Neuron (in vitro differentiated cells): ENCODE results near the gene ITGAE.

Experiments used
- H2AFZ ChIP-seq: one replicate; pipeline ENCODE4 v1.6.1; 2013; ENCODE audit warnings: low read depth, mild to moderate bottlenecking, inconsistent platforms, low read length, moderate library complexity
- H3K27me3 ChIP-seq: one replicate; pipeline ENCODE4 v1.6.1; 2013; ENCODE audit warnings: low read length; ENCODE audit not compliant: insufficient read depth
- H3K36me3 ChIP-seq: one replicate; pipeline ENCODE4 v1.6.1; 2013; ENCODE audit warnings: low read length; ENCODE audit not compliant: insufficient read depth
- H3K4me1 ChIP-seq: one replicate; pipeline ENCODE4 v1.6.1; 2013; ENCODE audit warnings: low read length; ENCODE audit not compliant: insufficient read depth
- H3K4me3 ChIP-seq: 2 replicates; pipeline ENCODE4 v1.5.1; 2013; ENCODE audit warnings: mild to moderate bottlenecking, low read length, moderate library complexity
- H3K9me3 ChIP-seq: one replicate; pipeline ENCODE4 v1.6.1; 2013; ENCODE audit warnings: low read length

The ITGAE gene

DNA sequence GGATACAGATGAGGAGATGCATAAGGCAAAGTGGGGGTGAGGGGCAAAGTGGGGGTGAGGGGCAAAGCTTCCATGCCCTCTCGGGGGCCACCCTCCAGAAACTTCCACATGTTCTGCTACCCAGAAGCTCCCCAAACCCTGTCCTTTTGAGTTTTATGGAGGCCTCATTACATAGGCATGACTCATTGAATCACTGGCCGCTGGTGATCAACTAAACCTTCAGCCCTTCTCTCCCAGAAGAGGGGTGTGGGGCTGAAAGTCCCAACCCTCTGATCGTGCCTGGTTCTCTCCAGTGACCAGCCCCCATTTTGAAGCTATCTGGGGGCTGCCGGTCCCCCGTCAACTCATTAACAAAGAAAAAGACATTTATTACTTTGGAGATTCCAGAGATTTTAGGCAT lies 27.5 kb downstream of the ITGAE start:
- Histone ChIP-seq H3K36me3 (no peaks in the 10 kb centered on the region), H3K4me1 (peaks cover 15% of the 10 kb centered on the region), H3K27me3 (peaks cover 3% of the 10 kb centered on the region), H2AFZ (no peak overlapping the region), H3K9me3 (no peaks in the 10 kb centered on the region), H3K4me3 (no peak overlapping the region)

GRCh38 chr17:3772764-3773163 lies 28.2 kb downstream of the ITGAE start:
- Histone ChIP-seq H3K4me1 (peaks cover 15% of the 10 kb centered on the region), H3K4me3 (no peak overlapping the region), H3K36me3 (no peaks in the 10 kb centered on the region), H3K9me3 (no peaks in the 10 kb centered on the region), H3K27me3 (peaks cover 7% of the 10 kb centered on the region), H2AFZ (no peak overlapping the region)

GRCh38 chr17:3771140-3771539 lies 29.8 kb downstream of the ITGAE start:
- Histone ChIP-seq H3K36me3 (no peaks in the 10 kb centered on the region), H3K4me3 (no peak overlapping the region), H3K4me1 (peaks cover 15% of the 10 kb centered on the region), H3K9me3 (no peaks in the 10 kb centered on the region), H2AFZ (peak overlapping the region; percentile 75), H3K27me3 (peaks cover 7% of the 10 kb centered on the region)

DNA sequence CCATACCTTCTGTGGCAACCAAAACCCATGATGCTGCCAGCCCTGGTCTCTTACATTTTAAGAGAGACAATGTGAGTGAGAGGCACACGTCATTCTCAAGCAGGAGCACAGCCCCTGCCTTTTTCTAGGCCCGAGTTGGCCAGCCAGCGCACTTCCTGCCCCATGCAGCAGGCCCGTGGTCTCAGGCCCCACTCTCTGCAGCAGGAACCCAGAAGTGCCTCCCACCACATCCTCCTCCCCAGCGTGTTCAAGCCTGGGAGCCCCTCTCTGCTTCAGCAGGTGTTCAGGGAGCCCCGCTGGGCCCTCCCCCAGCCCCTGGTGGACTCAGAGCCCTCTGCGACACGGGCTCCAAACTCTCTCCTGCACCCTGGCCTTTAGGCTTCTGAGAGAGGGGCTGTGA lies 30.5 kb downstream of the ITGAE start:
- Histone ChIP-seq H3K4me3 (no peak overlapping the region), H3K36me3 (no peaks in the 10 kb centered on the region), H2AFZ (peak overlapping the region; percentile 75), H3K27me3 (peaks cover 7% of the 10 kb centered on the region), H3K4me1 (peaks cover 15% of the 10 kb centered on the region), H3K9me3 (no peaks in the 10 kb centered on the region)

DNA sequence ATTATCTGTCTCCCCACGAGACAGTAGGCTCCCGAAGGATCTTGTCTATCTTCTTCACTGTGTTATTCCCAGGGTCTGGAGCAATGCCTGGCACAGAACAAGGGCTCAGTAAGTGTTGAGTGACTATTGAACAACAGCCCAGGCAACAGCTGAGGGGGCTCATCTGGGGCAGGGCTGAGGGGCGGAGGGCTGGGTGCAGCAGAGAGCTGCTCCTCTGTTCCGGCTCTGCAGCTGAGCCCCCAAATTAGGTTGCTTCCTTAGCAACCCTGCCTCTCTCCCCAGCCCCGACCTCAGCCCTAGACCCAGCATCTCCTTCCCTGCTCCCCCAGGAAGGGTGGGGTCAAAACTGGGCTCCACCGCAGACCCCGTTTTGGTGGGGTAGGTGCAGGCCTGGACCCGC lies 32.2 kb downstream of the ITGAE start:
- Histone ChIP-seq H3K4me3 (no peak overlapping the region), H3K9me3 (no peaks in the 10 kb centered on the region), H3K4me1 (peaks cover 15% of the 10 kb centered on the region), H3K27me3 (peaks cover 7% of the 10 kb centered on the region), H2AFZ (no peak overlapping the region), H3K36me3 (no peaks in the 10 kb centered on the region)

DNA sequence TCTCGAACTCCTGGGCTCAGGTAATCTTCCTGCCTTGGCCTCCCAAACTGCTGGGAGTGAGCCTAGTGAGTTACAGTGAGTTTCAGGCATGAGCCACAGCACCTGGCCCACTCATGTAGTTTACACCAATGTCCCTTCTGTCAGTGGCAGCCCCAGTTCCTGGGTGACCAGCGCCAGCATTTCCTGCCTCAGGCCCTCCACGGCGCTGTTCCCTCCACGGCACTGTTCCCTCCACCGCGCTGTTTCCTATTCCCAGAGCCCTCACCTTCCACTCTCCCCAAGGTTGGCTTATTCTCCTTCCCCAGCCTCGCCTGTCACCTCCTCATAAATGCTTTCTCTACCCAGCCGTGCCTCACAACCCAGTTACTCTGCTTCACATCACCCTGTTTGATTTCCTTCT lies 32.6 kb downstream of the ITGAE start:
- peaks cover 7% of the 10 kb centered on the region for H3K27me3 ChIP-seq
- H3K4me3 ChIP-seq = no peak overlapping the region
- no peaks in the 10 kb centered on the region for H3K9me3 ChIP-seq

GRCh38 chr17:3766779-3767178 lies 34.2 kb downstream of the ITGAE start:
- Histone ChIP-seq H3K4me3 (no peak overlapping the region), H3K9me3 (no peaks in the 10 kb centered on the region), H3K36me3 (no peaks in the 10 kb centered on the region), H3K4me1 (peaks cover 13% of the 10 kb centered on the region), H3K27me3 (peaks cover 7% of the 10 kb centered on the region), H2AFZ (no peak overlapping the region)

More for the DNA sequence above, 32.6 kb downstream of the ITGAE start:
- peaks cover 15% of the 10 kb centered on the region for H3K4me1 ChIP-seq
- H3K36me3 ChIP-seq = no peaks in the 10 kb centered on the region
- no peak overlapping the region for H2AFZ ChIP-seq

- Histone ChIP-seq H3K4me1 (peaks cover 7% of the 10 kb centered on the region), H3K9me3 (no peaks in the 10 kb centered on the region), H3K27me3 (peaks cover 7% of the 10 kb centered on the region), H3K4me3 (no peak overlapping the region), H2AFZ (no peak overlapping the region), H3K36me3 (no peaks in the 10 kb centered on the region)
Observed at GRCh38 chr17:3765981-3766380, 35.0 kb downstream of the ITGAE start.

GRCh38 chr17:3763777-3764170 lies 37.2 kb downstream of the ITGAE start:
- H2AFZ ChIP-seq = no peak overlapping the region
- no peak overlapping the region for H3K4me3 ChIP-seq
- no peaks in the 10 kb centered on the region for H3K36me3 ChIP-seq
- H3K9me3 ChIP-seq = no peaks in the 10 kb centered on the region
- no peaks in the 10 kb centered on the region for H3K4me1 ChIP-seq
- peaks cover 7% of the 10 kb centered on the region for H3K27me3 ChIP-seq

DNA sequence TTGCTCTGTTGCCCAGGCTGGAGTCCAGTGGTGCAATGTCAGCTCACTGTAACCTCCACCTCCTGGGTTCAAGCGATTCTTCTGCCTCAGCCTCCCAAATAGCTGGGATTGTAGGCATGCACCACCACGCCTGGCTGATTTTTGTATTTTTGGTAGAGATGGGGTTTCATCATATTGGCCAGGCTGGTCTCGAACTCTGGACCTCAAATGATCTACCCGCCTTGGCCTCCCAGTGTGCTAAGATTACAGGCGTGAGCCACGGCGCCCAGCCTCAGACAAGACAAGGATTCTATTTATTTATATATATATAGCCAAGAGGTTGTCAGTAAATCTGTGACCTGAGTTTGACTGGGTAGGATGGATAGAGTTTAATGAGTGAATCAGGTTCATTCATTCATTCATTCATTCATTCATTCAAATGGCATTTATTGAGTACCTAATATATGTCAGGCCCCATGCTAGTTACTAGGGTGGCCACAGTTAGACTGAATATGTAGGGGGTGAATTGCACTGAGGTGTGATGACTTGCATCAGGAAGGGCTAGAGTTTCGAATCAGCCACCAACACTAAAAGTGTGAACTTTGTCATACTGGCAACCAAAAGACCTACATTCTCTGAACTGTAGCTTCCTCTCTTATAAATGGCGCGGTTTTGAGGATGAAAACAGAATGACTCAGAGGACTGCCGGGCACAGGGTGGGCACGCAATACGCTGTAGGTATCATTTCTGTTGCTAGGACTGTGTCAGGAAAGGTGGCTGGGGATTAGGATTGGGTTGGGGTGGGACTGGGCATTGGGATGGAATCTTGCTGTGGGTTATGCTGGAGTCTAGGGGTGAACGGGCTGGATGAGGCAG lies 37.8 kb downstream of the ITGAE start:
- no peaks in the 10 kb centered on the region for H3K9me3 ChIP-seq
- H3K27me3 ChIP-seq = peaks cover under 1% of the 10 kb centered on the region
- no peak overlapping the region for H3K4me3 ChIP-seq
- no peaks in the 10 kb centered on the region for H3K36me3 ChIP-seq
- no peak overlapping the region for H2AFZ ChIP-seq
- H3K4me1 ChIP-seq = no peaks in the 10 kb centered on the region

DNA sequence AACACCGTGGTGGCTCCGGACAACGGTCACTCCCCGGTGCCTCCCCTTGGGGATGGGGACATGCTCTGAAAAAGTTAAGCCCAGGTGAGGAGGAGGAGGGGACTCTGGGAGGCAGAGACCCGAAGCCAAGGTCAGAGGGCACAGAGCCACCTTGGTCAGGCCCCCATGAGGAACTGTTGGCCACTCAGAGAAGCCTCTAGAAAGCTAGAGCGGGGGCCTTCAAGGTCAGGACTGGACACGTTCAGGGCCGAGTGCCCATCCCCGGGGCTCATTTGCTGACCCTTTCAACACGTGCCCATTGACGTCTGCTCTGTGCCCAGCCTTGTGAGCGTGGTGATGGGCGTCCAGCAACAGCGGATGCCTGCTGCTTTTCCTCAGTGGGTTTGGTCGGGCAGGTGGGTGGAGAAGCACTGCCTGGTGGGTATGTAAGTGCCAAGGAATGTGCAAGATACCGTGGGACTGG lies 39.0 kb downstream of the ITGAE start:
- H3K27me3 ChIP-seq = no peaks in the 10 kb centered on the region
- H3K4me1 ChIP-seq = no peaks in the 10 kb centered on the region
- no peak overlapping the region for H3K4me3 ChIP-seq
- H3K9me3 ChIP-seq = no peaks in the 10 kb centered on the region
- H2AFZ ChIP-seq = no peak overlapping the region
- no peaks in the 10 kb centered on the region for H3K36me3 ChIP-seq

- no peaks in the 10 kb centered on the region for H3K4me1 ChIP-seq
- H2AFZ ChIP-seq = no peak overlapping the region
Observed at GRCh38 chr17:3761036-3761917, 39.7 kb downstream of the ITGAE start.

DNA sequence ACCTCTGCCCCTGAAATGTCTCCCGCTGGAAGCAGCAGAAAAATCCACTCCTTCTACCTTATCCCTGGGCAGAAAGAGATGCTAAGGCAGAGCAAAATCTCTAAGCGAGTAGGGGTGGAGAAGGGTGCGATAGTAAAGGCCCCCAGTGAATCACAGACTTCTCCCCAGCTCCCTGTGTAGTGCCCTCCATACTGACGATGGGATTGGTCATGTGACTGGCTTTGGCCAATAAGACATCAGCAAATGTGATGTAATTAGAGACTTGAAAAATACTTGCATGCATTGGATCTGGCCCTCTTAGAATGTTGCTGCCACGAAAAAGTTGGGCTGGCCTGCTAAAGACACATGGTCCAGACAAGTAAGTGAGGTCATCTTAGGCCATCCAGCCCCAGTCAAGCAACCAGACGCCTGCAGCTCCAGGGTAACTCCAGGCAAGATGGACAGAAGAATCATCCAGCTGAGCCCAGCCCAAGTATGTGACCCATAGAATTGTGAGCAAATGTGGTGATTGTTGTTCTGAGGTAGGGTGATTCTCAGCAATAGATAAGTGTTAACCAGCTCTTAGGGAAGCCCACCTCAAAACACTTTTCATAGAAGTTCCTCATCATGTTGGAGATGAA lies 41.3 kb downstream of the ITGAE start:
- Histone ChIP-seq H2AFZ (no peak overlapping the region), H3K4me1 (no peaks in the 10 kb centered on the region), H3K36me3 (no peaks in the 10 kb centered on the region), H3K4me3 (no peak overlapping the region), H3K27me3 (peaks cover 3% of the 10 kb centered on the region), H3K9me3 (no peaks in the 10 kb centered on the region)

More at GRCh38 chr17:3761036-3761917, 39.7 kb downstream of the ITGAE start:
- Histone ChIP-seq H3K36me3 (no peaks in the 10 kb centered on the region), H3K27me3 (no peaks in the 10 kb centered on the region), H3K9me3 (no peaks in the 10 kb centered on the region), H3K4me3 (no peak overlapping the region)
